PFSK-1 (cell line): Measurements from ENCODE around the gene PRB2.

ENCODE experiments used
- POLR2AphosphoS5 ChIP-seq: IDR thresholded peaks from 2 replicates; pipeline ENCODE4 v1.6.1; 2012; ENCODE audit warnings: low read depth, mild to moderate bottlenecking, control low read depth, low read length, moderate library complexity
- SIN3A ChIP-seq: IDR thresholded peaks from 2 replicates; pipeline ENCODE4 v1.6.1; 2012; ENCODE audit warnings: mild to moderate bottlenecking, low read length, moderate library complexity, borderline replicate concordance; ENCODE audit not compliant: insufficient read depth

GRCh38 chr12:11431486-11431885 lies 36.1 kb upstream of the PRB2 start:
- TF ChIP-seq SIN3A: no peak
- TF ChIP-seq POLR2AphosphoS5: no peak
